ENCODE results near the gene SUGCT.

DNA sequence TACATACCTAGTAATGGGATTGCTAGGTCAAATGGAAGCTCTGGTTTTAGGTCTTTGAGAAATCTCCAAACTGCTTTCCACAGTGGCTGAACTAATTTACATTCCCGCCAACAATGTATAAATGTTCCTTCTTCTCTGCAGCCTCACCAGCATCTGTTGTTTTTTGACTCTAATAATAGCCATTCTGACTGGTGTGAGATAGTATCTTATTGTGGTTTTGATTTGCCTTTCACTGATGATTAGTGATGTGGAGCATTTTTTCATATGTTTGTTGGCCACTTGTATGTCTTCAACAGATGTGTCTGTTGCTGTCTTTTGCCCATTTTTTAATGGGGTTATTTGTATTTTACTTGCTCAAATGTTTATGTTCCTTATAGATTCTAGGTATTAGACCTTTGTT, 675.5 kb downstream of the SUGCT start:
- no peak for TF ChIP-seq POLR2AphosphoS5 (IDR thresholded peaks at IDR 0.05; ENCODE audit: low read depth, low read length)
- TF ChIP-seq TAF1 (IDR thresholded peaks at IDR 0.05; ENCODE audit: borderline replicate concordance, insufficient read depth, low read length) = no peak
- TF ChIP-seq, protein P1, sequence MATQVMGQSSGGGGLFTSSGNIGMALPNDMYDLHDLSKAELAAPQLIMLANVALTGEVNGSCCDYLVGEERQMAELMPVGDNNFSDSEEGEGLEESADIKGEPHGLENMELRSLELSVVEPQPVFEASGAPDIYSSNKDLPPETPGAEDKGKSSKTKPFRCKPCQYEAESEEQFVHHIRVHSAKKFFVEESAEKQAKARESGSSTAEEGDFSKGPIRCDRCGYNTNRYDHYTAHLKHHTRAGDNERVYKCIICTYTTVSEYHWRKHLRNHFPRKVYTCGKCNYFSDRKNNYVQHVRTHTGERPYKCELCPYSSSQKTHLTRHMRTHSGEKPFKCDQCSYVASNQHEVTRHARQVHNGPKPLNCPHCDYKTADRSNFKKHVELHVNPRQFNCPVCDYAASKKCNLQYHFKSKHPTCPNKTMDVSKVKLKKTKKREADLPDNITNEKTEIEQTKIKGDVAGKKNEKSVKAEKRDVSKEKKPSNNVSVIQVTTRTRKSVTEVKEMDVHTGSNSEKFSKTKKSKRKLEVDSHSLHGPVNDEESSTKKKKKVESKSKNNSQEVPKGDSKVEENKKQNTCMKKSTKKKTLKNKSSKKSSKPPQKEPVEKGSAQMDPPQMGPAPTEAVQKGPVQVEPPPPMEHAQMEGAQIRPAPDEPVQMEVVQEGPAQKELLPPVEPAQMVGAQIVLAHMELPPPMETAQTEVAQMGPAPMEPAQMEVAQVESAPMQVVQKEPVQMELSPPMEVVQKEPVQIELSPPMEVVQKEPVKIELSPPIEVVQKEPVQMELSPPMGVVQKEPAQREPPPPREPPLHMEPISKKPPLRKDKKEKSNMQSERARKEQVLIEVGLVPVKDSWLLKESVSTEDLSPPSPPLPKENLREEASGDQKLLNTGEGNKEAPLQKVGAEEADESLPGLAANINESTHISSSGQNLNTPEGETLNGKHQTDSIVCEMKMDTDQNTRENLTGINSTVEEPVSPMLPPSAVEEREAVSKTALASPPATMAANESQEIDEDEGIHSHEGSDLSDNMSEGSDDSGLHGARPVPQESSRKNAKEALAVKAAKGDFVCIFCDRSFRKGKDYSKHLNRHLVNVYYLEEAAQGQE (IDR thresholded peaks at IDR 0.05; ENCODE audit: insufficient read depth in 1 of 2, low read depth in 2 of 2, low read length in 2 of 2) = no peak
